Astrocyte of the spinal cord (primary cell): ENCODE measurements around the gene VAV2.

Experiments used
- DNase-seq: peaks from one replicate; pipeline ENCODE4 v3.0.0; 2011; ENCODE audit warnings: low read depth, low spot score
- H3K4me3 ChIP-seq: 2 replicates; pipeline ENCODE4 v1.5.1; 2011; ENCODE audit warnings: low read depth, mild to moderate bottlenecking, low read length, moderate library complexity
- in situ Hi-C: cut with HindIII; loops from 2 replicates; pipeline ENCODE4 v1.10.0; 2017; ENCODE audit warnings: low sequenced_read_pairs
- TF ChIP-seq, protein P1 (sequence below): IDR thresholded peaks from 2 replicates; pipeline ENCODE4 v1.5.1; 2012; ENCODE audit warnings: low read depth, mild to moderate bottlenecking, low read length, inconsistent platforms

Gene VAV2

DNA sequence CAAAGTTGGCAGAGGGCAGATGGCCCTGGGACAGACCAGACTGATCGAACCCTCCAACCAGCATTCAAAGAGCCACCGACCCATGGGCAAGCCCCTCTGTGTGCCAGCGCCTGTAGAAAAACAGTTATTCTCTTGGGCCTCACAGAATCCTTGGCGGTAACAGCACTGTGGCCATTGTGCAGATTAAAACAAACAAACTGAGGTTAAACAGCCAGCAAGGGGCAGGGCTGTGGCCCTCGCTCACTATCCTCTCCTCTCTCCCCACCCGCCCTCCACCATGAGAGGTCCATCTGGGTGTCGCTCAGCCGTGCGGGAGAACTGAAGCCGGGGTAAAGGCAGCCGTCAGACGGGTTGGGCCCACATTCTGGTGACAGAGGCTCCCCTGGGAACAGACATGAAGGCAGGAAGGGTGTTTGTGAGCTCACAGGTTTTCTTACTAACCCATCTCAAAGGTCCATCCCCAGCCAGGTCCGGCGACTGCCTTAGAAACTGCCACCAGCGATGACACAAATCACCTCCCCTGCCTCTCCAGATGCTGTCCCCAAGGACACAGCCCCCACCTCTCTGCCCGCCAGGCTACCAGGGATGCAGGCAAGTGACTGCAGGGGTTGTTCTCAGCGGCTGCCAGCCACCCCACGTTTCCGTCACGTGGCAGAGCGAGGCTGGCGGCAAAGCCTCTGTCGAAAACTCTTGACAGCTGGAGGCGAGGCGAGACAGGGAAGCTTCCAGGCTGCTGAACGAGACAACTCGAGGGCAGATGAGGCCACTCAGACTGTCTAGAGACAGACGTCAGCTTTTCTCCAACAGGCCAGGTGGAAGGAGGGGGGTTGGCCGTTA is 178.2 kb downstream of the VAV2 start:
- DNase-seq, result no peak
- TF ChIP-seq, protein P1, sequence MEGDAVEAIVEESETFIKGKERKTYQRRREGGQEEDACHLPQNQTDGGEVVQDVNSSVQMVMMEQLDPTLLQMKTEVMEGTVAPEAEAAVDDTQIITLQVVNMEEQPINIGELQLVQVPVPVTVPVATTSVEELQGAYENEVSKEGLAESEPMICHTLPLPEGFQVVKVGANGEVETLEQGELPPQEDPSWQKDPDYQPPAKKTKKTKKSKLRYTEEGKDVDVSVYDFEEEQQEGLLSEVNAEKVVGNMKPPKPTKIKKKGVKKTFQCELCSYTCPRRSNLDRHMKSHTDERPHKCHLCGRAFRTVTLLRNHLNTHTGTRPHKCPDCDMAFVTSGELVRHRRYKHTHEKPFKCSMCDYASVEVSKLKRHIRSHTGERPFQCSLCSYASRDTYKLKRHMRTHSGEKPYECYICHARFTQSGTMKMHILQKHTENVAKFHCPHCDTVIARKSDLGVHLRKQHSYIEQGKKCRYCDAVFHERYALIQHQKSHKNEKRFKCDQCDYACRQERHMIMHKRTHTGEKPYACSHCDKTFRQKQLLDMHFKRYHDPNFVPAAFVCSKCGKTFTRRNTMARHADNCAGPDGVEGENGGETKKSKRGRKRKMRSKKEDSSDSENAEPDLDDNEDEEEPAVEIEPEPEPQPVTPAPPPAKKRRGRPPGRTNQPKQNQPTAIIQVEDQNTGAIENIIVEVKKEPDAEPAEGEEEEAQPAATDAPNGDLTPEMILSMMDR, result no peak
- in situ Hi-C loops, result no loop called here
- H3K4me3 ChIP-seq, result no peak overlapping the region

DNA sequence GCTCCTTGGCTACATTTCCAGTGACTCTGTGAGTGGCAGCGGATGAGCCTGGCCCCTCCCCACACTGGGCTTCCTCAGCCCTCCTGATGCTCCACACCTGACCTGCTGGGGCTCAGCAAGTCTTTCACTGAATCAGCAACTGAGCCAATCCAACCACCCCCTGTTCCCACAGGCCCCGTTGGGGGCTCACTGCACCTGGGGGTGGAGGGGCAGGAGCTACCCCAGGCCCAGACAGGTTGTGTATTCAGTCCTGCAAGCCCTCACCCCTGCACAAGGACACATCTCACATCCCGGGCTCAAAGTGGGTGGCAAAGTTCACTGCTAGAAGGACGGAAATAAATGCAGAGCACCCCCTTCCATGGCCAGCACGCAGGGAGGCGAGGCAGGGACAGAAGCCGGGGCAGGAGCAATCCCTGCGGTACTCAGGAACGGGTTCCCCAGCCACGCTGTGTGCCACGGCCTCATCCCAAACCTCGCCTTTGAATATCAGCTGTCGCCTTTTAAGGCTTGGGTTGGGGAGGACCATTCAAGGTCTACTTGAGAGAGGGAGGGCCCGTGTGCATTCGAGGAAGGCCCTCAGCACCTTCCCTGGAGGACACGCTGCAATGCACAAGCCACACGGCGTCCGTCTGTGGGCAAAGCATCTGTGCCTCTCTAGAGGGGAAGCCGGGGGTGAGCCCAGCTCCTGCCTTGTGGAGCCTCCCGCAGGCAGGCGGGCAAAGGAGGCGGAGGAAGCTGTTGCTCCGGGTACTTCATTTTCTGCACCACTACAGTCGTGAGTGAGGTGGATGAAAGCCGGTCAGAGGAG is 179.0 kb downstream of the VAV2 start:
- in situ Hi-C loops, result no loop called here
- TF ChIP-seq, protein P1, result no peak
- no peak overlapping the region for H3K4me3 ChIP-seq
- no peak for DNase-seq

DNA sequence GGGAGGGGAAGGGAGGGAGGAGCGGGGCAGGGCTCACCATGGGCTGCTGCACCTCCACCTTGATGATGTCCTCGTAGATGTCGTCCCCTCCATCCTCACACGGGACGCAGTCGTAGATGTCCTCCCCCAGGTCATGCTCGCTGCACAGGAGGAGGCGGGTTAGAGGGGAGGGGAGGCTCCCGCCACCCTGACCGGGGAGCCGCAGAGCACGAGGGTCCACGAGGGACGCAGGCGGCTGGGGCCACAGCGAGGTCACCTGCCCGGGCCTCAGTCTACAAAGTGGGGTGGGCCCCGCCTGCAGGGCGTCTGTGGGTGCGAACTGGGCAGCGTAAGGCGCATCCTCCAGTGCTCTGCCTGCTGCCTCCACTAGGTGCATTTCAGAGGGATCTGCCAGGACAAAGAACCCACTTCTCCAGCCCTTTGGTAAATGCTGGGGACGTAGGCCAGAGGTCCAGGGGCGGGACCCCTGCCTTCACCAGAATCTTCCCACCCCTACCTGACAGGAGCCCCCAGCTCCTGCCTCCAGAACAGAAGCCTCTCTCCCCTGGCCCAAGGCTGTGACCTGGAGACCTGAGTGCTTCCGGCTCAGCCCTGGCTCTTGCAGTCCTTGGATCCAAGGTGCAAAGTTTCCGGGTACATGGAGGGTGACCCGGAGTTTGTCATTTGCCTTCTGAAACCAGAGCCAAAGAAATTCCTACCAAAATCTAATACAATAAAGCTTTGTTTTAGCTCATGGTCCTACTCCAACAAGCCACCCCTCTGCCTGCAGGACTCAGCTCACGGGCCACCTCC is 179.9 kb downstream of the VAV2 start:
- no peak for DNase-seq
- H3K4me3 ChIP-seq, result no peak overlapping the region
- in situ Hi-C loops, result no loop called here
- TF ChIP-seq, protein P1, result no peak

DNA sequence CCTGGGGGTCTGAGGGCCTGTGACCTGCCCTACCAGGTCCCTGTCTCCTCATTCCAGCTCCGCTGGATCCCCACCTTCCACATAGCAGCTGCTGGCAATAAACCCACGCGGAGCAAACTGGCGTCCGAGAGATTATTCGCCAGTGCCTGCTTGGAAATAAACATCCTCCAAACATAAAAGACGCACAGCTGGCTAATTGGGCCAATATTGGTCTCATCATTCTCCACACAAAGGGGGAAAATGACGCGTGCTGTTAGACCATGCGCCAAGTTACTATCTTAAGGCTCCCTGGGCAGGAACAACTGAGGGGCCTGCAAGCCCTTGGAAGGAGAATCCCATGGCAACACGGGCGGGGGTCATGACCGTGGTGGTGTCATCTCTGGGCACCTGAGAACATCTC is 180.7 kb downstream of the VAV2 start:
- TF ChIP-seq, protein P1, result no peak
- DNase-seq, result no peak
- in situ Hi-C loops, result no loop called here
- H3K4me3 ChIP-seq, result no peak overlapping the region

DNA sequence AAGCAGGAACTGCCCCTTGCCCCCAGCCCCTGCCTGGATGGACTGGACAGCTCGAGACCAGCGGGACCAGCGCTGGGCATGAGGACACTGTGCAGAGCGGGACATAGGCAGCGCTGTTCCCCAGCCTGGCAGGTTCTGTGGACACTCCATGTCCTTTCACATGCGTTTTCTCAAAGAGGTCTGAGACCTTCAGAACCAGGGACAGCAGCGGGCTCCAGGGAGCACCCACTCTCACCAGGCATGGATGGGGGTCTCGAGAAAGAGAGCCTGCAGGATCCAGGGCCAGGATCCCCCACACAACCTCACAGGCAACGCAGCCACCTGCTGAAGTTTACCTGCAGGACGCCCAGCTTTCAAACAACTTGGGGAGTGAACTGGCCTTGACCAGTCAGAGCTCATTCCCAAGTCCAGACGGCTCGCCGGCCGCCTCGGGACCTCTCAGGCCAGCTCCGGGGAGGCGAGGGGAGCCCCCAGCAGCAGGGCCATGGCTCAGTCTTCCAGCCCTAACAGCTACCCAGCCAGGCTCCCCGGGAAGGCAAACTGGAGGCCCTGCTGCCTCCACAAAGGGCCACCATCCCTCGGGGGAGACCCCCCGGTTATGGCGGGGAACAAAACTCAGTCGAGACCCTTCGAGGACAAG is 181.4 kb downstream of the VAV2 start:
- TF ChIP-seq, protein P1, result no peak
- no peak for DNase-seq
- H3K4me3 ChIP-seq, result no peak overlapping the region
- in situ Hi-C loops, result no loop called here

DNA sequence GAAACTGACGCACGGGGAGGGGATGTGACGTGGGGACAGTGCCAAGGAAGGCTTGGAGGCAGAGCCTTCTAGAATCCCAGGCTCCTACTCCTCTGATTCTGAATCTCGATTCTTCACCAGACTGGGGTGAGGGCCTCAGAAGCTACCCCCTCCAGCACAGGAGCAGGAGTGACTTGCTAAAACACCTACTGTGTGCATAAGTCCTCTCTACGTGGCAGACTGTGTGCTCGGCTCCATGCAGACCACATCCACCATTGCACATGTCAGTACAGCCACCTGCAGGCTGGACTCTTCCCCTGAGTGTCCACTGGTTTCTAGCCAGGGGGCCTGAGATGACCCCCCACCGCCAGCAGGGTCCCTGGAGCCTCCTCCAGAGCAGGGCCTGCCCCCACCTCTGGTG is 182.8 kb downstream of the VAV2 start:
- DNase-seq, result no peak
- TF ChIP-seq, protein P1, result no peak
- H3K4me3 ChIP-seq, result no peak overlapping the region
- in situ Hi-C loops, result no loop called here
